HFFc6 (cell line): ENCODE measurements around the gene RAB27B. TPM values are rescaled to one million over a fixed set of nuclear protein-coding genes. Genes with fewer than 3 reads are reported as not detected.

Source experiments
- DNase-seq: peaks from one replicate; pipeline ENCODE4 v3.0.0-alpha.2; 2018
- H3K27ac Mint-ChIP-seq: 2 replicates; pipeline ENCODE4 v1.8.0; 2020; ENCODE audit warnings: mild to moderate bottlenecking, mixed read lengths
- H3K27me3 Mint-ChIP-seq: 2 replicates; pipeline ENCODE4 v1.8.0; 2021; ENCODE audit warnings: mild to moderate bottlenecking, moderate library complexity, mixed read lengths; ENCODE audit not compliant: insufficient read depth
- H3K36me3 Mint-ChIP-seq: 2 replicates; pipeline ENCODE4 v1.8.0; 2021; ENCODE audit warnings: low read depth, mixed read lengths
- H3K4me1 Mint-ChIP-seq: 2 replicates; pipeline ENCODE4 v1.8.0; 2020; ENCODE audit warnings: low read depth, mixed read lengths
- H3K4me3 Mint-ChIP-seq: 2 replicates; pipeline ENCODE4 v1.8.0; 2020; ENCODE audit warnings: mild to moderate bottlenecking, moderate library complexity, mixed read lengths
- H3K9me3 Mint-ChIP-seq: 2 replicates; pipeline ENCODE4 v1.8.0; 2020; ENCODE audit warnings: mild to moderate bottlenecking, mixed read lengths
- CTCF ChIP-seq: fragments of 200-600 bp; sonication (generic); IDR thresholded peaks from 2 replicates; pipeline ENCODE4 v1.5.0; 2021; ENCODE audit warnings: antibody characterized with exemption, mild to moderate bottlenecking
- total RNA-seq, 6 experiments: library from RNA; stranded (reverse); fragmentation: NEBNext Ultra II Directional; extraction: Animal tissue kit (Norgen Biotek cat#: 25700); gene quantifications; 2 replicates in 1 of 6; 3 replicates in 5 of 6; pipeline ENCODE4 v1.2.3, GENCODE V29; 2021

RAB27B gene
- total RNA-seq, 6 experiments from 2014 or later: 0.34 to 2.2 (median 0.79) TPM

GRCh38 chr18:54899500-54899899, 71.2 kb downstream of the RAB27B start:
- Mint-ChIP-seq H3K9me3 (no peaks in the 10 kb centered on the region), H3K36me3 (no peaks in the 10 kb centered on the region), H3K4me3 (no peak overlapping the region), H3K4me1 (no peaks in the 10 kb centered on the region; the same call in 1 of the 2 replicates), H3K27ac (no peak overlapping the region), H3K27me3 (no peaks in the 10 kb centered on the region)
- no peak for TF ChIP-seq CTCF
- no peak for DNase-seq

GRCh38 chr18:54900290-54900689, 72.0 kb downstream of the RAB27B start:
- Mint-ChIP-seq H3K9me3 (no peaks in the 10 kb centered on the region), H3K27me3 (no peaks in the 10 kb centered on the region), H3K4me1 (no peaks in the 10 kb centered on the region; the same call in 1 of the 2 replicates), H3K27ac (no peak overlapping the region), H3K4me3 (no peak overlapping the region), H3K36me3 (no peaks in the 10 kb centered on the region)
- DNase-seq: no peak
- TF ChIP-seq CTCF: no peak

- H3K9me3 Mint-ChIP-seq: no peaks in the 10 kb centered on the region
- no peak for TF ChIP-seq CTCF
- H3K4me3 Mint-ChIP-seq: no peak overlapping the region
- H3K4me1 Mint-ChIP-seq: peaks cover 9% of the 10 kb centered on the region; the same call in 1 of the 2 replicates
- H3K36me3 Mint-ChIP-seq: no peaks in the 10 kb centered on the region
- no peak for DNase-seq
- peaks cover 5% of the 10 kb centered on the region for H3K27me3 Mint-ChIP-seq
- H3K27ac Mint-ChIP-seq: no peak overlapping the region
Measured at GRCh38 chr18:54904581-54904980, 76.3 kb downstream of the RAB27B start.

- Mint-ChIP-seq H3K4me3 (no peak overlapping the region), H3K27me3 (peaks cover 5% of the 10 kb centered on the region), H3K4me1 (peaks cover 9% of the 10 kb centered on the region; the same call in 1 of the 2 replicates), H3K9me3 (no peaks in the 10 kb centered on the region), H3K36me3 (no peaks in the 10 kb centered on the region), H3K27ac (no peak overlapping the region)
- no peak for DNase-seq
- TF ChIP-seq CTCF: no peak
Measured at GRCh38 chr18:54905629-54906028, 77.4 kb downstream of the RAB27B start.

GRCh38 chr18:54906331-54907185, 78.3 kb downstream of the RAB27B start:
- no peak for TF ChIP-seq CTCF
- Mint-ChIP-seq H3K4me1 (peaks cover 9% of the 10 kb centered on the region; the same call in 1 of the 2 replicates), H3K4me3 (no peak overlapping the region), H3K36me3 (no peaks in the 10 kb centered on the region), H3K27ac (no peak overlapping the region; the same call in 1 of the 2 replicates), H3K27me3 (peaks cover 9% of the 10 kb centered on the region), H3K9me3 (no peaks in the 10 kb centered on the region)
- peak; percentile 54 for DNase-seq
